Prostate gland (tissue), 2 donors: ENCODE measurements around the gene GPATCH2L. TPM values are rescaled to one million over a fixed set of nuclear protein-coding genes. Genes with fewer than 3 reads are reported as not detected.

Experiments used
- DNase-seq: peaks from one replicate; pipeline ENCODE4 v3.0.0-alpha.2; 2019; ENCODE audit warnings: low spot score
- H3K27ac ChIP-seq, 2 donors: fragments of 200-600 bp; sonication (generic); 2 replicates each; pipeline ENCODE4 v1.5.1; 2017 to 2019
- H3K27me3 ChIP-seq: fragments of 200-600 bp; sonication (generic); replicated peaks from 2 replicates; pipeline ENCODE4 v1.5.1; 2019; ENCODE audit not compliant: insufficient read depth
- H3K36me3 ChIP-seq, 2 donors: fragments of 200-600 bp; sonication (generic); 1 replicate in 1 of 2; 2 replicates in 1 of 2; pipeline versions ENCODE4 v1.5.1 to v1.8.1; 2017 to 2019
- H3K4me1 ChIP-seq: fragments of 200-600 bp; sonication (generic); replicated peaks from 2 replicates; pipeline ENCODE4 v1.5.1; 2019
- H3K4me3 ChIP-seq, 2 donors: fragments of 200-600 bp; sonication (generic); 2 replicates each; pipeline ENCODE4 v1.5.1; 2017 to 2019
- H3K9me3 ChIP-seq: fragments of 200-600 bp; sonication (generic); 2 replicates; pipeline ENCODE4 v1.5.1; 2017
- CTCF ChIP-seq, 4 experiments: fragments of 200-600 bp in 2 of 4; fragments of 450-650 bp in 2 of 4; sonication (generic) in 2 of 4; IDR thresholded peaks; 1 replicate in 3 of 4; 2 replicates in 1 of 4; pipeline ENCODE4 v1.5.1; 2016 to 2019; ENCODE audit warnings: antibody characterized with exemption in 4 of 4, mild to moderate bottlenecking in 2 of 4, moderate library complexity in 2 of 4
- POLR2A ChIP-seq: fragments of 450-650 bp; IDR thresholded peaks from one replicate; pipeline ENCODE4 v1.6.1; 2016; ENCODE audit warnings: antibody characterized with exemption, mild to moderate bottlenecking
- POLR2AphosphoS5 ChIP-seq: sonication (generic); formaldehyde crosslinking; IDR thresholded peaks from one replicate; pipeline ENCODE4 v1.6.1; 2017; ENCODE audit warnings: antibody characterized with exemption
- WGBS: methylation state at CpG from one replicate; pipeline ENCODE4 v1.1.5; 2018; 5-methylcytosine and 5-hydroxymethylcytosine counted together
- intact Hi-C: fragments of 100-400 bp; cut with DNase I; formaldehyde crosslinking; loops from one replicate; pipeline ENCODE4 v1.14.2; 2022
- total RNA-seq, 2 donors: library from RNA; depleted of rRNA; stranded (reverse); fragments of >200 nt; gene quantifications; one replicate each; pipeline ENCODE4 v1.1.0, GENCODE V29; 2016

Gene GPATCH2L
- total RNA-seq, 2 donors from 2014 or later = 39.0 to 60.3 TPM

- no peak overlapping the region for H3K4me3 ChIP-seq
- intact Hi-C loops = no loop called here
- no peak for TF ChIP-seq POLR2AphosphoS5
- no peak for TF ChIP-seq POLR2A
- TF ChIP-seq CTCF (IDR thresholded peaks at IDR 0.05) = no peak
Measured at GRCh38 chr14:76149196-76149595, 2.5 kb upstream of the GPATCH2L start.

GRCh38 chr14:76152333-76152681, 585 bp downstream of the GPATCH2L start:
- Histone ChIP-seq H3K4me3 (peak overlapping the region; percentile 78 to 90), H3K9me3 (no peaks in the 10 kb centered on the region), H3K27me3 (no peaks in the 10 kb centered on the region), H3K36me3 (peaks cover 0 to 6% of the 10 kb centered on the region in 2 donors), H3K27ac (peak overlapping the region; percentile 73 to 75), H3K4me1 (peaks cover 19% of the 10 kb centered on the region)
- under 1% methylated on average over 17 of the region's 17 CpGs for WGBS
- peak; percentile 29 for DNase-seq
- no peak for TF ChIP-seq CTCF (IDR thresholded peaks at IDR 0.05)
- TF ChIP-seq POLR2AphosphoS5 = no peak
- intact Hi-C loops = loop anchor here (5.0 kb wide), 1 partner anchor 50 kb away; no protein-coding TSS in a partner anchor

More at GRCh38 chr14:76149196-76149595, 2.5 kb upstream of the GPATCH2L start:
- 75% methylated on average over 2 of the region's 2 CpGs for WGBS
- no peak for DNase-seq
- peaks cover 14% of the 10 kb centered on the region for H3K4me1 ChIP-seq
- peaks cover 0 to under 1% of the 10 kb centered on the region in 2 donors for H3K36me3 ChIP-seq
- no peaks in the 10 kb centered on the region for H3K9me3 ChIP-seq
- no peaks in the 10 kb centered on the region for H3K27me3 ChIP-seq
- no peak overlapping the region for H3K27ac ChIP-seq

GRCh38 chr14:76153919-76154318, 2.2 kb downstream of the GPATCH2L start:
- WGBS = 25% methylated on average over 1 of the region's 1 CpG

GRCh38 chr14:76154539-76155126, 2.9 kb downstream of the GPATCH2L start:
- H3K9me3 ChIP-seq = no peaks in the 10 kb centered on the region
- no peak for TF ChIP-seq CTCF (IDR thresholded peaks at IDR 0.05)
- TF ChIP-seq POLR2AphosphoS5 = no peak
- TF ChIP-seq POLR2A = no peak
- H3K36me3 ChIP-seq = peaks cover 0 to 6% of the 10 kb centered on the region in 2 donors
- H3K27me3 ChIP-seq = no peaks in the 10 kb centered on the region
- peaks cover 19% of the 10 kb centered on the region for H3K4me1 ChIP-seq
- WGBS = 85% methylated on average over 11 of the region's 11 CpGs
- intact Hi-C loops = loop anchor here (5.0 kb wide), 1 partner anchor 52 kb away; no protein-coding TSS in a partner anchor
- no peak overlapping the region for H3K4me3 ChIP-seq
- DNase-seq = no peak
- peak overlapping the region in 1 of 2 donors; percentile 17 for H3K27ac ChIP-seq

More at GRCh38 chr14:76153919-76154318, 2.2 kb downstream of the GPATCH2L start:
- Histone ChIP-seq H3K4me1 (peaks cover 19% of the 10 kb centered on the region), H3K4me3 (no peak overlapping the region), H3K36me3 (peaks cover 0 to 6% of the 10 kb centered on the region in 2 donors), H3K27ac (peak overlapping the region in 1 of 2 donors; percentile 17), H3K9me3 (no peaks in the 10 kb centered on the region), H3K27me3 (no peaks in the 10 kb centered on the region)
- intact Hi-C loops = loop anchor here (5.0 kb wide), 1 partner anchor 52 kb away; no protein-coding TSS in a partner anchor
- TF ChIP-seq POLR2AphosphoS5 (peak; percentile 55), POLR2A (no peak), CTCF (IDR thresholded peaks at IDR 0.05) (no peak)
- no peak for DNase-seq
